Heart left ventricle (tissue), 16 donors: ENCODE measurements around the gene PTPMT1. TPM values are rescaled to one million over a fixed set of nuclear protein-coding genes. Genes with fewer than 3 reads are reported as not detected.
A peak's percentile ranks its signal among the peaks of the same experiment; 100 is the strongest.

ENCODE experiments used
- ATAC-seq, 4 donors: fragments of 200-7000 bp; cut with Tn5 transposase; one replicate each; pipeline ENCODE4 v1.9.1; 2020 to 2022; ENCODE audit warnings: moderate library complexity in 4 of 4, mild to moderate bottlenecking in 3 of 4, moderate number of reproducible peaks in 1 of 4
- DNase-seq, 5 donors: peaks; one replicate each; pipeline ENCODE4 v3.0.0-alpha.2; 2020
- H3K27ac ChIP-seq, 12 donors: fragments of 200-600 bp; sonication (generic) in 4 of 12; one replicate each; pipeline versions ENCODE4 v1.5.0 to v1.8.0; 2016 to 2022; ENCODE audit warnings: mild to moderate bottlenecking in 2 of 12
- H3K27me3 ChIP-seq, 9 donors: fragments of 200-600 bp; sonication (generic) in 2 of 9; one replicate each; pipeline versions ENCODE4 v1.5.1 to v1.8.0; 2016 to 2022; ENCODE audit warnings: mild to moderate bottlenecking in 3 of 9
- H3K36me3 ChIP-seq, 9 donors: fragments of 200-600 bp; sonication (generic) in 2 of 9; one replicate each; pipeline versions ENCODE4 v1.5.0 to v1.8.0; 2018 to 2022; ENCODE audit warnings: mild to moderate bottlenecking in 2 of 9
- H3K4me1 ChIP-seq, 12 donors: fragments of 200-600 bp; sonication (generic) in 4 of 12; one replicate each; pipeline versions ENCODE4 v1.5.0 to v1.8.0; 2016 to 2022; ENCODE audit warnings: mild to moderate bottlenecking in 3 of 12
- H3K4me3 ChIP-seq, 12 donors: fragments of 200-600 bp; sonication (generic) in 4 of 12; one replicate each; pipeline versions ENCODE4 v1.5.0 to v1.8.0; 2017 to 2022; ENCODE audit warnings: mild to moderate bottlenecking in 9 of 12, moderate library complexity in 4 of 12
- H3K9me3 ChIP-seq, 12 donors: fragments of 200-600 bp; sonication (generic) in 4 of 12; one replicate each; pipeline versions ENCODE4 v1.5.0 to v1.8.0; 2016 to 2022; ENCODE audit warnings: mild to moderate bottlenecking in 1 of 12
- CTCF ChIP-seq, 12 donors: fragments of 200-600 bp; sonication (generic) in 4 of 12; IDR thresholded peaks; one replicate each; pipeline versions ENCODE4 v1.5.0 to v1.8.0; 2018 to 2022; ENCODE audit warnings: antibody characterized with exemption in 12 of 12, mild to moderate bottlenecking in 5 of 12
- POLR2A ChIP-seq, 2 donors: fragments of 450-650 bp; IDR thresholded peaks; one replicate each; pipeline ENCODE4 v1.6.1; 2017; ENCODE audit warnings: antibody characterized with exemption in 2 of 2, mild to moderate bottlenecking in 2 of 2, moderate library complexity in 2 of 2
- WGBS, 4 donors: extraction: QIAGEN DNeasy Blood & Tissue Kit in 2 of 4; methylation state at CpG; one replicate each; pipeline versions ENCODE4 v1.1.5 to v1.1.7; 2013 to 2018; 5-methylcytosine and 5-hydroxymethylcytosine counted together
- intact Hi-C, 10 donors: fragments of 100-400 bp; cut with DNase I; formaldehyde crosslinking; loops; one replicate each; pipeline versions ENCODE4 v1.11.1 to v1.14.2; 2022
- polyA plus RNA-seq, 2 donors: library from polyadenylated mRNA; stranded (reverse); fragments of 200-250 nt; gene quantifications; one replicate each; pipeline ENCODE4 v1.2.3, GENCODE V29; 2013
- total RNA-seq, 9 donors: library from RNA; depleted of rRNA in 2 of 9; stranded (reverse); fragments of >200 nt in 2 of 9; fragmentation: NEBNext Ultra II Directional in 3 of 9; extraction: Animal tissue kit (Norgen Biotek cat#: 25700) in 3 of 9; gene quantifications; one replicate each; pipeline versions ENCODE4 v1.1.0 to v1.2.4, GENCODE V29; 2016 to 2023
- donor health status: ischemic (EF 13 %, LVEDD 7.1; RV severe dilation, severe dysfunction).
- donor health status: healthy with polysubstance abuse.
- donor health status: DM: no; HTN: yes; CAD: no.
- donor health status: DM: no; HTN: no; CAD: no.
- donor health status: ischemic (EF 25% LVEDD 6.9; RV normal size, moderate dysfunction).
- donor health status: ischemic (EF 25% LVEDD 5.7; RV mildly dilated, moderate dysfunction).
- donor health status: healthy.
- donor health status: DM: yes; HTN: yes; CAD: no.
- donor health status: ischemic (EF 35%, LVEDD 5.7; RV mildly dilated, moderate dysfunction).
- donor health status: nonischemic (EF 11% LVEDD 7.7; RV severe dilation, severe dysfunction).
- donor health status: DM: yes; HTN: yes; CAD: no.
- donor health status: PGD.
- donor health status: ischemic (EF 29% LVEDD 5.4; RV normal size, mild dysfunction).
- donor health status: nonischemic (EF 23%, LVEDD 6.1; RV moderate dilation, normal function).

PTPMT1 gene
- total and polyA plus RNA-seq, 11 donors: 17.4 to 77.4 (median 24.5) TPM

DNA sequence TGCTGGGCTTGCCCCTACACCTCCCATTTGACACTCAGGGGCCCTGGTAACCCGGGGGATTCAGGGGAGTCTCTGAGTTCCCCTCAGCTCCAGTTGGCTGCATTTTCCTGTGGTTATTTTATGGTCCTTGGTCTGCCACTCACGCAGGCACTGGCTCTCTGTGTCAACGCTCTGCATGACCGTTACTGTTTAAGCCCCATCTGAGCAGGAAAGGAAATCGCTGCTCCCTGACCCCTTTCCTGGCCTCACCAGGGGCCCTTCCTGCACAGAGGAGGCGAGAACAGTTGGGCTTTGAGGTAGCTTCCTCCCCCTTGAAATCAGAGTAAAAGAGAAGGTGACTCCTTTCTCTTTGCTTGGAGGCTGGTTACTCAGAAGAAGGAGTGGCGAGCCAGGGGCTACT, 26.4 kb downstream of the PTPMT1 start:
- intact Hi-C loops: no loop called here
- no peak for TF ChIP-seq POLR2A (IDR thresholded peaks at IDR 0.05)
- no peak for TF ChIP-seq CTCF (IDR thresholded peaks at IDR 0.05)
- Histone ChIP-seq H3K27ac (no peak overlapping the region), H3K4me3 (no peak overlapping the region), H3K27me3 (peaks cover 0 to 46% (median 28%) of the 10 kb centered on the region in 9 donors), H3K9me3 (no peaks in the 10 kb centered on the region), H3K4me1 (peaks cover 0 to 40% (median 8%) of the 10 kb centered on the region in 12 donors), H3K36me3 (no peaks in the 10 kb centered on the region)
- 46 to 73% (median 57%) methylated on average over 7 of the region's 7 CpGs for WGBS, 4 donors
- ATAC-seq: no peak
- DNase-seq: no peak

- TF ChIP-seq CTCF (IDR thresholded peaks at IDR 0.05): no peak
- no peak for TF ChIP-seq POLR2A (IDR thresholded peaks at IDR 0.05)
- Histone ChIP-seq H3K9me3 (no peaks in the 10 kb centered on the region), H3K27me3 (peaks cover 0 to 46% (median 28%) of the 10 kb centered on the region in 9 donors), H3K4me1 (peaks cover 0 to 35% (median 7%) of the 10 kb centered on the region in 12 donors), H3K4me3 (no peak overlapping the region), H3K27ac (no peak overlapping the region), H3K36me3 (no peaks in the 10 kb centered on the region)
- intact Hi-C loops: no loop called here
- ATAC-seq: no peak
- WGBS, 4 donors: 70 to 82% (median 76%) methylated on average over 4 of the region's 4 CpGs
- DNase-seq: no peak
Measured at GRCh38 chr11:47592251-47592650, 26.9 kb downstream of the PTPMT1 start.

DNA sequence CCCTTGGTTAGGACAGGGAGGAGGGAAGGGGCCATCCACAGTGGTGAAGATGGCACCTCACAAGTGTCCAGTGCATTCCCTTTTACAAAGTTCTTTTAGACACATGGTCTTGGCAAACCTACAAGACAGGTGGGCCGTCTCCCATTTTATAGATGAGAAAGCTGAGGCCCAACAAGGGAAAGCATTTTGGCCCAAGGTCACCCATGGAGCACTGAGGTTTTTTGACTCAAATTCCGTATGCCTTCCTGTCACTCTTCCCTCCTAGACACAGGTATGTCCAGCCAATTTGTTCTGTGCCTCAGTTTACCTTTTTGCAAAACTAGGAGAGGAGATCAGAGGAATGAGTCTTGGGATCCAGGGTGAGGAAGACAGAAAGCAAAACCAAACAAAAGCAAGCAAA, 27.6 kb downstream of the PTPMT1 start:
- Histone ChIP-seq H3K36me3 (no peaks in the 10 kb centered on the region), H3K27me3 (peaks cover 0 to 46% (median 28%) of the 10 kb centered on the region in 9 donors), H3K27ac (no peak overlapping the region), H3K9me3 (no peaks in the 10 kb centered on the region), H3K4me3 (no peak overlapping the region), H3K4me1 (peaks cover 0 to 30% (median 6%) of the 10 kb centered on the region in 12 donors)
- WGBS, 4 donors: 81 to 88% (median 83%) methylated on average over 2 of the region's 2 CpGs
- intact Hi-C loops: no loop called here
- DNase-seq (no peak), ATAC-seq (no peak)
- TF ChIP-seq POLR2A (IDR thresholded peaks at IDR 0.05) (no peak), CTCF (IDR thresholded peaks at IDR 0.05) (no peak)

DNA sequence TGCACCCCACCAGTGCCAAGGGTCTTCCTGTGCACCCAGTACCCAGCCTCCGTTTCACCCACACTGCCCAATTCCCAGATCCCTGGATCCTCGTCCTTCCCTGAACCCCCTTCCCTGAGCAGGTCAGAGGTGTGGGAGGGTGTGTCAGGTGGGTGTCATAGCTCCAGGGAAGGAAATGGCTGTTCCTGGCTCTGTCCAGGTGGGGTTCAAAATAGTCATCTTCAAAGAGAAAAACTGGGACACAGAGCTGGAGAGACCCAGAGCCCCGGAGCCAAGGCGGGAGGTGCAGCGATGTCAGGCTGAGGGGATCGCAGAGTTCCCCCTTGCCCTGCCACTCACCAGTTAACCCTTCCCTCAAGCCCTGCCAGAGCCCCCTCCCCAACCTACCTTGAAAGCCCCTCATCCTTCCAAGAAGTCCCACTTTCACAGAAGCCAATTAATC, 28.1 kb downstream of the PTPMT1 start:
- TF ChIP-seq CTCF (IDR thresholded peaks at IDR 0.05): no peak
- no peak for TF ChIP-seq POLR2A (IDR thresholded peaks at IDR 0.05)
- WGBS, 4 donors: 7 to 18% (median 15%) methylated on average over 6 of the region's 6 CpGs
- H3K27ac ChIP-seq: no peak overlapping the region
- no peaks in the 10 kb centered on the region for H3K36me3 ChIP-seq
- H3K4me3 ChIP-seq: peak overlapping the region in 1 of 12 donors; percentile 35
- no peaks in the 10 kb centered on the region for H3K9me3 ChIP-seq
- DNase-seq (no peak), ATAC-seq (no peak)
- peaks cover 0 to 46% (median 28%) of the 10 kb centered on the region in 9 donors for H3K27me3 ChIP-seq
- peaks cover 0 to 30% (median 6%) of the 10 kb centered on the region in 12 donors for H3K4me1 ChIP-seq
- intact Hi-C loops: no loop called here
